Esophagus squamous epithelium (tissue), 5 donors: ENCODE measurements around the gene DOK1. TPM values are rescaled to one million over a fixed set of nuclear protein-coding genes. Genes with fewer than 3 reads are reported as not detected.

Experiments used
- DNase-seq: peaks from one replicate; lab custom pipeline; 2025; lab: John Stamatoyannopoulos, UW
- H3K27ac ChIP-seq, 4 donors: fragments of 200-600 bp; sonication (generic); one replicate each; pipeline ENCODE4 v1.5.1; 2016 to 2019; ENCODE audit warnings: mild to moderate bottlenecking in 1 of 4
- H3K27me3 ChIP-seq, 4 donors: fragments of 200-600 bp; sonication (generic); 1 replicate in 3 of 4; 2 replicates in 1 of 4; pipeline versions ENCODE4 v1.5.1 to v1.6.0; 2017 to 2021; ENCODE audit warnings: antibody characterized with exemption in 1 of 4
- H3K36me3 ChIP-seq, 3 donors: fragments of 200-600 bp; sonication (generic); one replicate each; pipeline ENCODE4 v1.5.1; 2016 to 2019
- H3K4me1 ChIP-seq, 3 donors: fragments of 200-600 bp; sonication (generic); one replicate each; pipeline ENCODE4 v1.5.1; 2017 to 2019
- H3K4me3 ChIP-seq, 4 donors: fragments of 200-600 bp; sonication (generic); 1 replicate in 3 of 4; 2 replicates in 1 of 4; pipeline ENCODE4 v1.5.1; 2016 to 2019; ENCODE audit warnings: mild to moderate bottlenecking in 2 of 4, moderate library complexity in 1 of 4
- H3K9me3 ChIP-seq, 3 donors: fragments of 200-600 bp; sonication (generic); one replicate each; pipeline ENCODE4 v1.5.1; 2016 to 2019
- POLR2A ChIP-seq, 4 donors: fragments of 450-650 bp; IDR thresholded peaks; one replicate each; pipeline ENCODE4 v1.6.1; 2017; ENCODE audit warnings: antibody characterized with exemption in 4 of 4, mild to moderate bottlenecking in 4 of 4, moderate library complexity in 3 of 4
- WGBS, 2 donors: methylation state at CpG; one replicate each; pipeline ENCODE4 v1.1.5; 2018; 5-methylcytosine and 5-hydroxymethylcytosine counted together
- intact Hi-C: fragments of 100-400 bp; cut with DNase I; formaldehyde crosslinking; loops from one replicate; pipeline ENCODE4 v1.15.0; 2022
- total RNA-seq, 4 donors: library from RNA; depleted of rRNA; stranded (reverse); fragments of >200 nt; gene quantifications; one replicate each; pipeline ENCODE4 v1.1.0, GENCODE V29; 2016
- TF ChIP-seq, protein P1 (sequence below), 6 experiments: fragments of 450-650 bp in 4 of 6; fragments of 200-600 bp in 2 of 6; sonication (generic) in 2 of 6; IDR thresholded peaks; one replicate each; pipeline ENCODE4 v1.5.1; 2016 to 2019; ENCODE audit warnings: antibody characterized with exemption in 6 of 6, mild to moderate bottlenecking in 4 of 6, moderate library complexity in 4 of 6
- donor health status: DM: yes; HTN: yes; CAD: no.

The DOK1 gene
- total RNA-seq, 4 donors from 2014 or later = 0.88 to 6.7 (median 3.0) TPM; not detected in 1

- Histone ChIP-seq H3K4me3 (no peak overlapping the region), H3K27me3 (peaks cover 0 to 26% (median 0%) of the 10 kb centered on the region in 4 donors), H3K4me1 (peaks cover 9 to 24% (median 11%) of the 10 kb centered on the region in 3 donors), H3K36me3 (peaks cover 0 to 18% (median 10%) of the 10 kb centered on the region in 3 donors), H3K27ac (no peak overlapping the region), H3K9me3 (no peaks in the 10 kb centered on the region)
- no peak for DNase-seq
- no peak for TF ChIP-seq POLR2A (IDR thresholded peaks at IDR 0.05)
- TF ChIP-seq, protein P1, sequence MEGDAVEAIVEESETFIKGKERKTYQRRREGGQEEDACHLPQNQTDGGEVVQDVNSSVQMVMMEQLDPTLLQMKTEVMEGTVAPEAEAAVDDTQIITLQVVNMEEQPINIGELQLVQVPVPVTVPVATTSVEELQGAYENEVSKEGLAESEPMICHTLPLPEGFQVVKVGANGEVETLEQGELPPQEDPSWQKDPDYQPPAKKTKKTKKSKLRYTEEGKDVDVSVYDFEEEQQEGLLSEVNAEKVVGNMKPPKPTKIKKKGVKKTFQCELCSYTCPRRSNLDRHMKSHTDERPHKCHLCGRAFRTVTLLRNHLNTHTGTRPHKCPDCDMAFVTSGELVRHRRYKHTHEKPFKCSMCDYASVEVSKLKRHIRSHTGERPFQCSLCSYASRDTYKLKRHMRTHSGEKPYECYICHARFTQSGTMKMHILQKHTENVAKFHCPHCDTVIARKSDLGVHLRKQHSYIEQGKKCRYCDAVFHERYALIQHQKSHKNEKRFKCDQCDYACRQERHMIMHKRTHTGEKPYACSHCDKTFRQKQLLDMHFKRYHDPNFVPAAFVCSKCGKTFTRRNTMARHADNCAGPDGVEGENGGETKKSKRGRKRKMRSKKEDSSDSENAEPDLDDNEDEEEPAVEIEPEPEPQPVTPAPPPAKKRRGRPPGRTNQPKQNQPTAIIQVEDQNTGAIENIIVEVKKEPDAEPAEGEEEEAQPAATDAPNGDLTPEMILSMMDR (IDR thresholded peaks at IDR 0.05) = no peak
- intact Hi-C loops = no loop called here
- 83 to 90% methylated on average over 6 to 10 of the region's 10 CpGs for WGBS, 2 donors
Measured at GRCh38 chr2:74535440-74535965, 19.0 kb upstream of the DOK1 start.

- intact Hi-C loops = no loop called here
- WGBS, 2 donors = 65 to 96% methylated on average over 8 to 11 of the region's 23 CpGs
- TF ChIP-seq, protein P1 (IDR thresholded peaks at IDR 0.05) = no peak
- no peak for TF ChIP-seq POLR2A (IDR thresholded peaks at IDR 0.05)
- no peak overlapping the region for H3K4me3 ChIP-seq
- no peak overlapping the region for H3K27ac ChIP-seq
- peaks cover 0 to 26% (median 0%) of the 10 kb centered on the region in 4 donors for H3K27me3 ChIP-seq
- no peaks in the 10 kb centered on the region for H3K9me3 ChIP-seq
- peaks cover 0 to 18% (median 10%) of the 10 kb centered on the region in 3 donors for H3K36me3 ChIP-seq
- peaks cover under 1 to 16% (median 2%) of the 10 kb centered on the region in 3 donors for H3K4me1 ChIP-seq
- no peak for DNase-seq
Measured at GRCh38 chr2:74536166-74536950, 18.2 kb upstream of the DOK1 start.

- 40 to 54% methylated on average over 3 of the region's 4 CpGs for WGBS, 2 donors
- Histone ChIP-seq H3K4me1 (peaks cover 0 to 8% (median 0%) of the 10 kb centered on the region in 3 donors), H3K27me3 (peaks cover 0 to 26% (median 0%) of the 10 kb centered on the region in 4 donors), H3K9me3 (no peaks in the 10 kb centered on the region), H3K4me3 (no peak overlapping the region), H3K27ac (no peak overlapping the region), H3K36me3 (peaks cover 0 to 18% (median 10%) of the 10 kb centered on the region in 3 donors)
- TF ChIP-seq, protein P1 (IDR thresholded peaks at IDR 0.05) = no peak
- TF ChIP-seq POLR2A (IDR thresholded peaks at IDR 0.05) = no peak
- intact Hi-C loops = no loop called here
- DNase-seq = no peak
Measured at GRCh38 chr2:74537140-74537539, 17.4 kb upstream of the DOK1 start.

GRCh38 chr2:74538881-74539339 is 15.6 kb upstream of the DOK1 start:
- no peak for TF ChIP-seq POLR2A (IDR thresholded peaks at IDR 0.05)
- TF ChIP-seq, protein P1 (IDR thresholded peaks at IDR 0.05) = no peak
- Histone ChIP-seq H3K27me3 (peaks cover 0 to 26% (median 0%) of the 10 kb centered on the region in 4 donors), H3K36me3 (peaks cover 0 to under 1% (median 0%) of the 10 kb centered on the region in 3 donors), H3K4me1 (peaks cover 0 to 8% (median 0%) of the 10 kb centered on the region in 3 donors), H3K4me3 (no peak overlapping the region), H3K9me3 (no peaks in the 10 kb centered on the region), H3K27ac (no peak overlapping the region)
- no peak for DNase-seq
- intact Hi-C loops = no loop called here
- 62 to 79% methylated on average over 6 to 7 of the region's 7 CpGs for WGBS, 2 donors

GRCh38 chr2:74540291-74540690 is 14.2 kb upstream of the DOK1 start:
- Histone ChIP-seq H3K9me3 (no peaks in the 10 kb centered on the region), H3K4me1 (peaks cover 0 to 8% (median 0%) of the 10 kb centered on the region in 3 donors), H3K27ac (peak overlapping the region in 1 of 4 donors; percentile 55), H3K36me3 (no peaks in the 10 kb centered on the region), H3K4me3 (no peak overlapping the region), H3K27me3 (peaks cover 0 to 26% (median 0%) of the 10 kb centered on the region in 4 donors)
- WGBS, 2 donors = 50 to 61% methylated on average over 4 to 5 of the region's 5 CpGs
- intact Hi-C loops = no loop called here
- no peak for TF ChIP-seq POLR2A (IDR thresholded peaks at IDR 0.05)
- TF ChIP-seq, protein P1 (IDR thresholded peaks at IDR 0.05) = no peak
- DNase-seq = no peak
